ENCODE results near the gene LRRC45.

LRRC45 gene

DNA sequence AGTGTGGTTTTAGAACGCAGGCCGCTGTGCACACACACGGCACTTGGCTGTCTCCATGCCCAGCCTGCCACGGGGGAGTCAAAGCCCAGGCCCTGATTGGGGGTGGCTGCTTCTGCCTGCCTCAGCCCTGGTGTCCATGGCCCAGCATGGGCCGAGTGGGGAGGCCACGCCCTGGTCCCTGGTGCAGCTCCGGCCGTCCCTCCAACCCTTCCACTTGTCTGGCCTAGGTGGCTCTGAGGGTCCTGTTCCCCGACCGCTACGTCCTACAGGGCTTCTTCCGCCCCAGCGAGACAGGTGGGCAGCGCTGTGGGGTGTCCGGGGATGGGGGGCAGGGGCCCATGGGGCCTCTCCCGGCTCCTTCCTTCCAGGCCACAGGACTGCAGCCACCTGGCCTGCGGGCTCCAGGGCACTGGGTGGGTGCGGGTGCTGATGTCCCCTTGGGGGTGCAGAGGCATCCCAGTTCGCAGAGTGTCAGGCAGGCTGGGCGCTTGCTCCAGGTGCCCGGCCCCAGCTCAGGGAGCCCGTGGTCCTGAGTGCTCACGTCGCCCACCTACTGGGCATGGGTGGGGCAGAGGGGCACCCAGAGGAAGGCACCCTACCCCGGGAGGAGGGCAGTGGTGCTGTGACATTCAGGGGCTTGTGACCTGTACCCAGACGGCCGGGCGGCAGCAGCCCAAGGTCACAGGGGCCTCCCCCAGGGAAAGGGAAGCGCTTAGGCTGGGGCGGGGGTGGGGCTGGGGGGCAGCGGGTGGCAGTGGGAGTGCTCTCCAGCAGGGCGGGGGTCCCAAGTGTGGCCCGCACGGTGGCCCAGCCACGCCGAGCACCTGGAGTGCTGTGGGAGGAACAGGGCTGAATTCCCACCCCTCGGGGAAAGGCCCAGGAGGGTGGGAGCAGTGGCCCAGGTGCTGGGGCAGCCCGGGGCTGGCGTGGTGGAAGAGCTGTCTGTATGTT, 12.3 kb upstream of the LRRC45 start:
- H3K4me1 Mint-ChIP-seq (ENCODE audit: low read depth), result peaks cover 2% of the 10 kb centered on the region
- no peaks in the 10 kb centered on the region for H3K36me3 Mint-ChIP-seq (ENCODE audit: low read depth)
- no peak overlapping the region for H3K27ac Mint-ChIP-seq
- H3K27me3 Mint-ChIP-seq, result no peaks in the 10 kb centered on the region
- H3K4me3 Mint-ChIP-seq, result no peak overlapping the region
- no peaks in the 10 kb centered on the region for H3K9me3 Mint-ChIP-seq

DNA sequence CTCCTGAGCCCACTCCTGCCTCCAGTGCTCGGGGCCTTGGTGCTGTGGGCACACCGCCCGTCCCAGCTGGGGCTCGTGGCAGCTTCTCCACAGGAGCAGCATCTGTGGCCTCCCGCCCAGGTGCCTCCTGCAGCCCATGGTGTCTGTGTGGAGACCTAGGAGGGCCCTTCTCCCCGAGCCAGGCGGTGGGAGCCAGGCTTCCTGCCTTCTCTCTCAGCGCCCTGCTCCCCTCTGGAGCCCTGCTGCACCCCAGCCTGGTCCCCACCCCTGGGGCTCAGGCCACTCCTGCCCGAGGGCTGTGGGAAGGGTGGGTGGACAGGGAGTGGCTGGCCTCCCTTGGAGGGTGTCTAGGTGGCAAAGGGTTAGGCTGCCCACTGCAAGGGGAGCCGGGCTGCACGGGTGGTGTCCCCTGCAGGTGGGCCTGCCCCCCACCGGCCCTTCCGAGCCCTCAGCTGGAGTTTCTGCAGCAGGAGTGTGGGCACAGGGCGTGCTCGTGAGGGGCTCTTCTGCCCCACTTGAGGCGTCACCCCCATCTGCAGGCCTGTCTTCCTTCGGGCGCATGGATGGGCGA, 11.4 kb upstream of the LRRC45 start:
- no peaks in the 10 kb centered on the region for H3K9me3 Mint-ChIP-seq
- H3K4me1 Mint-ChIP-seq (ENCODE audit: low read depth), result no peaks in the 10 kb centered on the region

DNA sequence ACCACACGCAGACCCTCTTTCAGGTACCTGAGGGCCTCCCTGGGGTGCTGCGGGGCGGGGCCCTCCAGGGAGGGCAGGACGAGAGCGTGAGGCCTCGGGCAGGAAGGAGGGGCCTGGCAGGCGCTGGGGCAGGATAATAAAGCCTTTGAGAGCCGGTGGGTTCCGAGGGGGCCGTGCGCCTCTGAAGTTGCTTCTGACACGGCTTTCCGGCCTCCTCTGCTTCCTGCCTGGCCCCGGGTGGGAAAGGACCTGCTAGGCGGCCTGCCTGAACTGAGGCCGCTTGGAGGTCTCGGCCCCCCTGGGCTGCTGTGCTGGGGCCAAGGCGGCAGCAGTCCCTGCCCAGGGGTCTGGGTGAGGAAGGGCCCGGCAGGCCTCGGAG, 10.9 kb upstream of the LRRC45 start:
- Mint-ChIP-seq H3K4me1 (ENCODE audit: low read depth) (no peaks in the 10 kb centered on the region), H3K27me3 (no peaks in the 10 kb centered on the region), H3K36me3 (ENCODE audit: low read depth) (no peaks in the 10 kb centered on the region), H3K27ac (no peak overlapping the region), H3K4me3 (no peak overlapping the region), H3K9me3 (no peaks in the 10 kb centered on the region)

More for the DNA sequence above, 11.4 kb upstream of the LRRC45 start:
- Mint-ChIP-seq H3K36me3 (ENCODE audit: low read depth) (no peaks in the 10 kb centered on the region), H3K27ac (no peak overlapping the region), H3K27me3 (no peaks in the 10 kb centered on the region), H3K4me3 (no peak overlapping the region)

DNA sequence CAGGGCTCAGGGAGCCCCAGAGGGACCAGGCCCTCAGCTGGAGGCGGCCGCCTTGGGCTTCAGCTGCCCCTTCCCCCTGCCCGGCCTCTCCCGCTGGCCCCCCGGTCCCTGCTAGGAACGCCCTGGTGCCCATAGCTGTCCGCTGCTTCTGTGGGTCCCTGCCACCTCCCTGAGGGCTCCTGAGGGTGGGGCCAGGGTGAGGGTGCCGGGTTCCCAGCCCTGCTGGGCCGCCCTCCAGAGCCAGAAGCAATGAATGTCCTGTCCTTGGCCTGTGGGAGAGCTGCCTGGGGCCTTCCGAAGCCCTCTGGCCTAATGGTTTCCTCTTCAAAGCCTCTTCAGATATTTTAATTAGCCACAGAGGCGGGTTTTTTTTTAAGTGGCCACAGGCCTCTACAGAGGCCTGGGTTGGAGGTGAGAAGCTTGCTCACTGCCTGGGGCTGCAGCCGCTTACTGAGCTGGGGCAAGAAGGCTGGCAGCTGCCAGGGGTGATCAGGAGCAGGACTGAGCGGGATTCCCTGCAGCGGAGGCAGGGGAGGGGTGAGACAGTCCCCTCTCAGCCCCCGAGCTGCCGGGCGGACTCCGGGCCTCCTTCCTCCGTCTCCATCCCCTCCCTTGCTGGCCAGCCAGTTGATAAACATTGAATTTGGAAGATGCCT, 10.3 kb upstream of the LRRC45 start:
- H3K27me3 Mint-ChIP-seq, result no peaks in the 10 kb centered on the region
- H3K4me3 Mint-ChIP-seq, result no peak overlapping the region
- no peaks in the 10 kb centered on the region for H3K9me3 Mint-ChIP-seq
- no peak overlapping the region for H3K27ac Mint-ChIP-seq
- H3K4me1 Mint-ChIP-seq (ENCODE audit: low read depth), result no peaks in the 10 kb centered on the region
- no peaks in the 10 kb centered on the region for H3K36me3 Mint-ChIP-seq (ENCODE audit: low read depth)

DNA sequence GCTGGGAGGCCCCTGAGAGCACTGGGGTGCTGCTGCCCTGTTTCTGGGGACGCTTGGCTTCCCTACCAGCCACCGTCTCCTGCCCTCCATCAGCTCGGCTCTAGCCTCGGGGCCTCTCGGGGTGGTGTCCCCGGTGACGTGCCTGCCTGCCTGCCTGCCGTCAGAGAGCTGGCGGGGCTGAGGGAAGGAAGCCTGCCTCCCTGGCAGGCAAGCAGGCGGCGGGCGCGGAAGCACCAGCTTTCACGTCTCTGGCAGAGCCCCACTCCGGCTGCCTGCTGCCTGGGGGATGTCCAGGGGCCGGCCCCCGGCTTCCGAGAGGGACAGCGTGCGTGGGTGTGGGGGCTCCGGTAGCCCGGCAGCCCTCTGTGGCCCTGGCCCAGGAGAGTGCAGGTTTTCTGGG, 9.8 kb upstream of the LRRC45 start:
- Mint-ChIP-seq H3K36me3 (ENCODE audit: low read depth) (peaks cover 1% of the 10 kb centered on the region), H3K27ac (no peak overlapping the region), H3K27me3 (no peaks in the 10 kb centered on the region), H3K4me1 (ENCODE audit: low read depth) (no peaks in the 10 kb centered on the region), H3K4me3 (no peak overlapping the region), H3K9me3 (no peaks in the 10 kb centered on the region)

DNA sequence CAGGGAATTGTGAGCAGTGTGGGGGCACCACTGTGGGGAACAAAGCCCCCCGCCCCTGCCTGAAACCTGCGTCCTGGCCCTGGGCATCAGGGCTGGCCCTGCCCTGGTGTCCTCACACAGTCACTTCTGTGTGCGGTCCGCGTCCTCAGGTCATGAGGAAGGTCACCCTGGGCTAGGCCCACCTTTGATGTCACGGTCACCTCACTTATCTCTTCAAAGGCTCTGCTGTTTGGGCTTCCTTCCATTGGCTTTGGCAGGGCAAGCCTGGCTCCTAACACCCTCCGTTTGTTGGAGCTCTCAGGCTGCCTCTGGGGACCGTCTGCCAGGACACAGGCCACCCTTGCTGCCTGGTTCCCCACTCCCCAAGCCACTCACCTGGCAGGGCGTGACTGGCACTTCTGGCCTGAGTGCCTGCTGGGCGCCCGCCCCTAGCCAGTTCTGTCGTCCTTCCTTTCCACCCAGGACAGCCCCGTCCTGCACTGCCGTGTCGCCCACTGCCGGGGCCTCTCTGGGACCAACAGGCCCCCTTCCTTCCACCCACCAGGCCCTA, 9.3 kb upstream of the LRRC45 start:
- Mint-ChIP-seq H3K27me3 (no peaks in the 10 kb centered on the region), H3K9me3 (no peaks in the 10 kb centered on the region), H3K27ac (no peak overlapping the region), H3K4me1 (ENCODE audit: low read depth) (no peaks in the 10 kb centered on the region), H3K4me3 (no peak overlapping the region), H3K36me3 (ENCODE audit: low read depth) (peaks cover 6% of the 10 kb centered on the region)

DNA sequence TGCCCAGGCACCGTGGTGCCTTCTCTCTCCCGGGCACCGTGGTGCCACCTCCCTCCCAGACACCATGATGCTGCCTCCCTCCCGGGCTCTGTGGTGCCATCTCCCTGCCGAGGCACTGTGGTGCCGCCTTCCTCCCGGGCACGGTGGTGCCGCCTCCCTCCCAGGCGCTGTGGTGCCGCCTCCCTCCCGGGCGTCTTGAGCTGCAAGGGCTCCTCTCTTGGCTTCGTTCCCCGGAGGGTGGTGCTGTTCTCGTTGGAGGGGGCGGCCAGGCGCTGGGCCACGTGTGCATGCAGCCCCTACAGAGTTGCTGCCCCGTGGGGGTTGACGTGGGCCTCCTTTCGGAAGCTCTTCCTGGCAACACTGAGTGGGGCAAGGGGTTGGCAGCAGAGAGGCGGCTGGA, 8.7 kb upstream of the LRRC45 start:
- Mint-ChIP-seq H3K27ac (no peak overlapping the region), H3K4me1 (ENCODE audit: low read depth) (no peaks in the 10 kb centered on the region), H3K36me3 (ENCODE audit: low read depth) (peaks cover 8% of the 10 kb centered on the region), H3K27me3 (no peaks in the 10 kb centered on the region), H3K9me3 (no peaks in the 10 kb centered on the region), H3K4me3 (no peak overlapping the region)

DNA sequence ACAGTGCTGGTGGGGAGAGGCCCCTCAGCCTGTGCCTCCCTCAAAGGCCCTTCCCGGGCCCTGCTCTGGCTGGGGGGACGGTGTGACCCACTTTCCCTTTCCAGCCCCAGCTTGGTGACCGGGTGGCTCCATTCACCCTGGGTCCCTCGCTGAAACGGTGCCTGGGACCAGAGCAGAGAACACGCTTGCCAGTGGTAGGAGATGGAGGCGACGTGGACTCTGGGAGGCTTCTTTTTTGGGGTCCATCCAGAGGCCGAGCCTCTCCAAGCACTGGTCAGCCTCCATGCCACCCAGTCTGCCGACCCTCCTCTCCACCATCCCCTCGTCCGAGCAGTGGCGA, 8.2 kb upstream of the LRRC45 start:
- Mint-ChIP-seq H3K4me1 (ENCODE audit: low read depth) (no peaks in the 10 kb centered on the region), H3K4me3 (no peak overlapping the region), H3K36me3 (ENCODE audit: low read depth) (peaks cover 8% of the 10 kb centered on the region), H3K27me3 (no peaks in the 10 kb centered on the region), H3K9me3 (no peaks in the 10 kb centered on the region), H3K27ac (no peak overlapping the region)

DNA sequence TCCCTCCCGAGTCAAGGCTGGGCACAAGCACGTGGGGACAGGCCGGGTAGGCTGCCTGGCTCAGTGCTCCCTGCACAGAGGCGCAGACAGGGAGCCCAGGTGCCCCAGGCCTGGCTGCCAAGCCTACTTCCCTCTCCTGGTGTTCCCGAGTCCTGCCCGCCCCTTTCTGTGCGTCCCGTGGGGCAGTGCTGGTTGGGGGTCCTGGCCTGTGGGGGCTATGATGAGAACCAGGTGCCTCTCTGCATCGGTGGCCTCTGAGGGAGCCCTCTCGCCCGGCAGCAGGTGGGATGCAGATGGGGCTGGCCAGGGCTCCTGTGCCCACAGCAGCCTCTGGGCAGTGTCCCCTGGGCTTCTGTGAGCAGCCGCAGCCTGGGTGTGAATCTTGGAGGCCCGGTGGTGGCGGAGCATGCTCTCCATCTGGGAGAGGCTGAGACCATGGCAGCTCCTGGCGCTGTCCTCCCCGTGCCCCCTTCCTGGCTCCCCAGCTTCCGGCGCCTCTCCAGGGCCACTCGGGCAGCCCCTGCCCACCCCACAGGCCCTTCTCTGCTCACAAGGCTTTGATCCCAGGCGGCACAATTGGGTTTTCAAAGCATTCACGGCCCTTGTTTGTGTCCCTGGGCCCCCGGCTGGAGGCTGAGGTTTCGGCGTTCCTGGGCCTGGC, 7.7 kb upstream of the LRRC45 start:
- peaks cover 8% of the 10 kb centered on the region for H3K36me3 Mint-ChIP-seq (ENCODE audit: low read depth)

DNA sequence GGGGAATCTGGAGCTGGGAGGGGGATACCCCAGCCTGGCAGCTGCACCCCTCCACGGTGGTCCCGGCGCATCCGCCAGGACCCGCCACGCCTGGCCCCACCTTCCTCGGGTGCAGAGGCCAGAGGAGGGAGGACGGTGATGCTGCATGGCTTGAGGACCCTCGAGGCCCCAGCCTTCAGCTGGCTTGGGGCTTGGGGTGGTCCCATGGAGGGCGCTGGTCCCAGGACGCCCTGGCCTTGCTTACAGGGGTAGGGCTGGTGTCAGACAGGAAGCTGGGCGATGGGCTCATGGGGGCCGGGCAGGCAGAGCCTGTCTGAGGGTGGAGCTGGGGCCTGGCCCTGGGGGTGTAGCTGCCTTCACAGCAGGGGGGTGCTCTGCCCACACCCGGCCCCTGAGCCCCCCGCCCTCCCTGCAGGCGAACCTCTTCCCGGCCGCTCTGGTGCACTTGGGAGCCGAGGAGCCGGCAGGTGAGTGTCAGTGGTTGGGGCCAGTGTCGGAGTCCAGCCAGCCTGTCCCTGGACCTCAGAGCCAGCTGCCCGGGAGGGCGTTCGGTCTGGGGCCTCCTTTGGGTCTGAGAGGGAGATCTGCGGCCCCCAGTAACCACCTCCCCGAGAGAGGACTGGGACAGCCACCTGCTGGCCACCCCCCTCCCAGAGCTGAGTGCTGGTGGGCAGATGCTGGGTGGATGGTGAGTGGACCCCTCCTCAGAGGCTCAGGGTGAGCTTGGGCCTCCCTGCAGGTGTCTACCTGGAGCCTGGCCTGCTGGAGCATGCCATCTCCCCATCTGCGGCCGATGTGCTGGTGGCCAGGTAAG, 6.8 kb upstream of the LRRC45 start:
- peaks cover 8% of the 10 kb centered on the region for H3K36me3 Mint-ChIP-seq (ENCODE audit: low read depth)
- H3K27me3 Mint-ChIP-seq, result no peaks in the 10 kb centered on the region
- H3K4me3 Mint-ChIP-seq, result no peak overlapping the region
- H3K9me3 Mint-ChIP-seq, result no peaks in the 10 kb centered on the region
- no peaks in the 10 kb centered on the region for H3K4me1 Mint-ChIP-seq (ENCODE audit: low read depth)
- no peak overlapping the region for H3K27ac Mint-ChIP-seq

More for the DNA sequence above, 7.7 kb upstream of the LRRC45 start:
- H3K27ac Mint-ChIP-seq, result no peak overlapping the region
- H3K4me3 Mint-ChIP-seq, result no peak overlapping the region
- no peaks in the 10 kb centered on the region for H3K27me3 Mint-ChIP-seq
- no peaks in the 10 kb centered on the region for H3K4me1 Mint-ChIP-seq (ENCODE audit: low read depth)
- H3K9me3 Mint-ChIP-seq, result no peaks in the 10 kb centered on the region

DNA sequence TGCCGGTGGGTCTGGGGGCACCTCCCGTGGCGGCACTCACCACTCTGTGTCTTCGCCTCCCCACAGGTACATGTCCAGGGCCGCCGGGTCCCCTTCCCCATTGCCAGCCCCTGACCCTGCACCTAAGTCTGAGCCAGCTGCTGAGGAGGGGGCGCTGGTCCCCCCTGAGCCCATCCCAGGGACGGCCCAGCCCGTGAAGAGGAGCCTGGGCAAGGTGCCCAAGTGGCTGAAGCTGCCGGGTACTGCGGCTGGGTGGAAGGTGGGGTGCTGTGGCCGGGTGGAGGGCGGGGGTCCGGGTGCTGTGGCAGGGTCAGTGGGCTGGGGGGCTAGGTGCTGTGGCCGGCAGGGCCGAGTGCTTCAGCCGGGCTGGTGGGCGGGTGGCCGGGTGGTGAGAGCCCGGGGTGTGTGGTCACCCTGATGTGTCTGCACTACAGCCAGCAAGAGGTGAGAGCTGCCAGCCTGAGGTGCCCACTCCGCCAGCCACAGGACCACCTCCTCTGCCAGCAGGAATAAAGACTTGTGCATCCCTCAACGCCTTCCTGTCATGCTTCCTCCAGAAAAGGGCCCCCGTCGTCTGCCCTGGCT, 6.1 kb upstream of the LRRC45 start:
- no peak overlapping the region for H3K27ac Mint-ChIP-seq
- no peaks in the 10 kb centered on the region for H3K9me3 Mint-ChIP-seq
- peaks cover 6% of the 10 kb centered on the region for H3K4me1 Mint-ChIP-seq (ENCODE audit: low read depth)
- no peak overlapping the region for H3K4me3 Mint-ChIP-seq
- peaks cover 8% of the 10 kb centered on the region for H3K36me3 Mint-ChIP-seq (ENCODE audit: low read depth)
- no peaks in the 10 kb centered on the region for H3K27me3 Mint-ChIP-seq

DNA sequence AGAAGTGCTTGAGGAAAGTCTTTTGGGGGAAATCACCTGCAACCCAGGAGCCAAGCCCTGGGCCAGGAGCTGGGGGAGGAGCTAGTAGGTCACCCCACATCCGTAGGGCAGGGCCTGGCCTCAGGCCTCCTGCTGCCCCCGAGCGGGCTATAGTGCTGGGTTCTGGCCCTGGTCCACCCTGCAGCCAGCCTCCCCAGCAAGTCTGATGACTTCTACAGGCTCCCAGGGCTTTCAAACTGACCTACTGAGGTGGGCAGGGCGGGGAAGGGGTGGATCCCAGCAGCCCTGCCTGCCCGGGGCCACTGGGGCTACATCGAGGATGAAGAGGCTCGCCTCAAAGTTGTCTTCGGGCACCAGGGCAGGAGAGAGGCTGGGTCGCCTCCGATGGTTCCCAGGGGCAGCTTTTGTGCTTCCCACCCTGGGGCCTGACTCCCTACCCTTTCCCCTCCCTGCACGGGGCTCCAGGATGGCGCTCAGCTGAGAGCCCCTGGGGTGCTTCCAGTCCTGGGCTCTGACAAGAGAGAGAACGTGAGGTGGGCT, 5.4 kb upstream of the LRRC45 start:
- H3K4me1 Mint-ChIP-seq (ENCODE audit: low read depth), result peaks cover 7% of the 10 kb centered on the region
- no peak overlapping the region for H3K27ac Mint-ChIP-seq
- peaks cover 8% of the 10 kb centered on the region for H3K36me3 Mint-ChIP-seq (ENCODE audit: low read depth)
- H3K27me3 Mint-ChIP-seq, result no peaks in the 10 kb centered on the region
- H3K9me3 Mint-ChIP-seq, result no peaks in the 10 kb centered on the region
- no peak overlapping the region for H3K4me3 Mint-ChIP-seq

DNA sequence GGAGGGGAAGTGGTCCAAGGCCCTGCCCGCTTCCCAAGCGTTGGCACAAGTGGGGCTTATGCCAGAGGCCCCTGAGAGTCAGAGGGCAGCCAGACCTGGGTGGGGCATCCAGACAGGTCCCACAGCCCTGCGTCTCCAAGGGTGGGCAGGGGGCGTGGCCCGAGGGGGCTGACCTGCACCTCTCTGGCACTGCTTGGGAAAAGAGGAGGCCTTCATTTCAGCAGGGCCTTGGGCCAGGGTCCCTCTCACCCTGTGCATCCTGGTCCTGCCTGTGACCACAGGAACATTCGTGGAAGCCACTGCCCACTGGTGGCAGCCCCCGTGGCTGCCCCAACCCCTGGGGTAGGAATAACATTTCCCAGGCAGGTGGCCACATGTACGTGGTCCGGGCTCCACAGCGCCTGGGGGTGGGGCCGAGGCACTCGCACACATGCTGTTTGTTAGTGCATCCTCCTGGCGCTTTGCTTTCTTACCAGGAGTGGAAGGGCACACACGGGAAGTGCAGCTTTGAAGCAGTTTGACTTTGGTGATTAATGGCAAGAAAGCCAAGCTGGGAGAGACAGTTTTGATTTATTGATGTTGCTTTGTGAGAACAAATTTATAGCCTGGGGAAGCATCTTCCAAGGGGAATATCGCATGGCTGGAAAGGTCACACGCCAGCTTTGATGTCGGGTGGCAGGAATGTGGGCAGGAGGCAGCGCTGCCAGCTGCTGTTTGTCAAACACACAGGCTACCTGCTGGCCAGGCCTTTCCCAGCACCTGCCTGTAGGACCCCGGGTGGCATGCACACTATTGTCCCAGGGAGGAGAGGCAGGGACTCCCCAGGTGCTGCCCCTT, 4.7 kb upstream of the LRRC45 start:
- H3K4me3 Mint-ChIP-seq, result no peak overlapping the region
- H3K27me3 Mint-ChIP-seq, result no peaks in the 10 kb centered on the region
- H3K4me1 Mint-ChIP-seq (ENCODE audit: low read depth), result peaks cover 7% of the 10 kb centered on the region
- no peak overlapping the region for H3K27ac Mint-ChIP-seq
- H3K36me3 Mint-ChIP-seq (ENCODE audit: low read depth), result peaks cover 8% of the 10 kb centered on the region
- H3K9me3 Mint-ChIP-seq, result no peaks in the 10 kb centered on the region

All from stimulated activated naive CD8-positive, alpha-beta T cell treated with anti-CD3 and anti-CD28 coated beads, Interleukin-15, Interleukin-2, amounts not matched to agents 100 ng/mL and 50 ng/mL, for 24 hours (primary cell).